MM.1S (cell line): ENCODE measurements around the gene CHCHD3.

Experiments used
- EZH2 ChIP-seq: fragments of 300-600 bp; sonication (generic); optimal IDR thresholded peaks from 2 replicates; pipeline ENCODE3; 2017; ENCODE audit warnings: low read depth, mild to moderate bottlenecking, antibody characterized with exemption, low read length, mixed read lengths
- TF ChIP-seq, protein P1 (sequence below): fragments of 300-600 bp; sonication (generic); IDR thresholded peaks from 2 replicates; pipeline ENCODE4 v1.5.1; 2016; ENCODE audit warnings: antibody characterized with exemption, low read length, mixed read lengths

GRCh38 chr7:132941428-132941827, 140.5 kb downstream of the CHCHD3 start:
- TF ChIP-seq EZH2 = no peak
- TF ChIP-seq, protein P1, sequence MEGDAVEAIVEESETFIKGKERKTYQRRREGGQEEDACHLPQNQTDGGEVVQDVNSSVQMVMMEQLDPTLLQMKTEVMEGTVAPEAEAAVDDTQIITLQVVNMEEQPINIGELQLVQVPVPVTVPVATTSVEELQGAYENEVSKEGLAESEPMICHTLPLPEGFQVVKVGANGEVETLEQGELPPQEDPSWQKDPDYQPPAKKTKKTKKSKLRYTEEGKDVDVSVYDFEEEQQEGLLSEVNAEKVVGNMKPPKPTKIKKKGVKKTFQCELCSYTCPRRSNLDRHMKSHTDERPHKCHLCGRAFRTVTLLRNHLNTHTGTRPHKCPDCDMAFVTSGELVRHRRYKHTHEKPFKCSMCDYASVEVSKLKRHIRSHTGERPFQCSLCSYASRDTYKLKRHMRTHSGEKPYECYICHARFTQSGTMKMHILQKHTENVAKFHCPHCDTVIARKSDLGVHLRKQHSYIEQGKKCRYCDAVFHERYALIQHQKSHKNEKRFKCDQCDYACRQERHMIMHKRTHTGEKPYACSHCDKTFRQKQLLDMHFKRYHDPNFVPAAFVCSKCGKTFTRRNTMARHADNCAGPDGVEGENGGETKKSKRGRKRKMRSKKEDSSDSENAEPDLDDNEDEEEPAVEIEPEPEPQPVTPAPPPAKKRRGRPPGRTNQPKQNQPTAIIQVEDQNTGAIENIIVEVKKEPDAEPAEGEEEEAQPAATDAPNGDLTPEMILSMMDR = no peak
